SKM-1 (cell line): ENCODE results near the gene TMEM106A.
"Not testable (repeated sequence)": the region's sequence is repeated elsewhere in the genome, so short reads cannot be mapped to it uniquely, and the experiment has no call there.

Source experiments
- DNase-seq: peaks from one replicate; lab custom pipeline; 2025; ENCODE audit not compliant: unreplicated experiment; lab: John Stamatoyannopoulos, UW

TMEM106A gene

DNA sequence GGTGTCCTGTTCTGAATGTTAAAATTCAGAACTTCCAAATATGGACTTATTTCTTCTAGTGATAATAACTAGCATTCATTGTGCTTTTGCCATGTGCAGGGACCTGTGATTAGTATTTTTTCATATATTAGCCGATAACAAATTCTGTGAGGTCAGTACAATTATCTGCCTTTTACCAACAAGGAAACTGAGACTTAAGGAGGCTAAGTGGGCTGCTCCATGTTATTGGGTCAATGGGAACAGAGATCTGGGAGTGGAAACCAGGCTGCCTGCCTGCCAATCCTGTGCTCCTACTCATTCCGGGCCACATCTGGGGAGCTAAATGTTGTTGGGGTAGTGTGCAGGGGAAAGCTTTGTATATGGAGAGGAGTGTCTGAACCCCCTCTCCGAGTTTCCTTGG is 3.7 kb downstream of the TMEM106A start:
- DNase-seq = no peak

DNA sequence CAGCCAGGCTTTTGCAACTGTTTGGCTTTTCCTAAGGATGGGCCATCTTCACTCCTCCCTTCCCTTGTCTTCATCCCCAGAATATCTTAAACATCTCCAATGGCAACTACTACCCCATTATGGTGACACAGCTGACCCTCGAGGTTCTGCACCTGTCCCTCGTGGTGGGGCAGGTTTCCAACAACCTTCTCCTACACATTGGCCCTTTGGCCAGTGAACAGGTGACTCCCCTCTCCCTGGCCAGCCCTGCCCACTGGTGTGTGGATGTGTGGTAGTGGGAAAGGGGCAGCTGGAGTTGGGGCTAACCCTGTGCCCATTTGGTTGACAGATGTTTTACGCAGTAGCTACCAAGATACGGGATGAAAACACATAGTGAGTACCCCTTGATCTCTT is 4.7 kb downstream of the TMEM106A start:
- no peak for DNase-seq

DNA sequence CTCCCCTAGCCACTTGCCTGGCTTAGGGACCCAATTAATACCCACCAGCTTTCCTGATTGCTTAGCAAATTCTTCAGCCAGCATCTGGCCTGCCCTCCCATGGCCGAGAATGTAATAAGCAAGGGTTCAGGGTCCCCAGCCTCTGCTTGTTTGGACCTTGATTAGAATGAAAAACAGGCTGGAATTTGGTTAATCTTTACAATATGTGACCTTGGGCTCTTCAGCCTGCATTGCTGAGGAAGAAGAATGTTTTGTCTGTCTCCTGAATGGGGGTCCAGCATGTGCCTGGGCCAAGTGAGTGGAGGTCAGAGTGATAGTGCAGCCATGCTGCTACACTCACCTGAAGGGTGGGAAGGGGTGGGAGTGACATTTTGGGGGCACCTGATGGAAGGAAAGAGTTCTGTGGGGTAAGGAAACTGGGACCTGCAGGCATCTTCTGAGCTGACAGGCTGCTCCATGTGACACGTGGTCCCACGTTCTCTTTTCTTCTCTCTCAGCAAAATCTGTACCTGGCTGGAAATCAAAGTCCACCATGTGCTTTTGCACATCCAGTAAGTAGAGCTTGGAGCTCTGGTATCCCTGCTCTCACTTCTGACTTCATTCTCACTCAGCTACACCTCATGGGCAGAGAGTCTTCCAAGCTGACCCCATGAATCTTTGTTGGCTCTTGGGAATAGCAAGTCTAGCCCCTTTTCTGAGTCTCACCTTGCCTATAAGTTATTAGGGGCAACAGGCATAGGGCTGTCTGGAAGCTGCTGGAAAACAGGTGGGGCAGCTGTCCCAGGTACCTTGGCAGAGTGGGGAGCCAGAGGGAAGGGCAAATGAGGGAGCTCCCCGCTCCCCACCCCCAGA is 5.3 kb downstream of the TMEM106A start:
- DNase-seq = no peak

DNA sequence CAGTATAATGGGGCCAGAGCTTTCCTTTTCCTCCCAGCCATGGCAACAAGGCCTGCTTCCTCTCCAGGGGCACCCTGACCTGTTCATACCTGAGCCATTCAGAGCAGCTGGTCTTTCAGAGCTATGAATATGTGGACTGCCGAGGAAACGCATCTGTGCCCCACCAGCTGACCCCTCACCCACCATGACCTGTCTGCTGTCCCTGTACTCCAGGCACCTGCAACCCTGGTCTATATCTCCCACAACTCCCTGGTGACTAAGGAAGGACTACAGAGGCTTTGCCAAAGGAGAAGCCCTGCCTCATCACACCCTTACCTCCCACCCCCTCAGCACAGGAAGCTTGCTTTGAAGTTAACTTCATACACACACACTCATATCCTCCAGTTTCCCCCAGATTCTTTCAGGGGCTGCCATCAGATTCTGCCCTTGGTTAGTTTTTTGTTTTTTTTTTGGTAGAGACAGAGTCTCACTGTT is 6.0 kb downstream of the TMEM106A start:
- DNase-seq = no peak

DNA sequence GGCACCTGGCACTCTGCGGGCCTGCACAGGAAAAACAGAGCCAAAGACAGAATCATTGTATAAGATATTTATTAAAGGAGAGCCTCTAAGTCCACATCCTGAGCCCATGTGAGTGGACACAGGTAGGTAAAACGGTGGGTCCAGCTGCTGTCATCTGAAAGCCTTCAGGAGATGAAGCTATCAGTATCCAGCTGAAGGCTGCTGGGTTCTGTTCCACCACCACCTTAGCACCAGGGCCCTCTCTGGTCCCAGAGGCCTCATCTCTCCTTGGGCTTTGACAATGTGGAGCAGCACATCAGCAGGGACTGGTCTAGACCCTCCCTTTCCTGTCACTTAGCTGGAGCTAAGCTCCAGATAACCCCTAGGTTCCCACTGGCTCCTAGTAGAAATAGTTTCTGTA is 7.3 kb downstream of the TMEM106A start:
- no peak for DNase-seq

DNA sequence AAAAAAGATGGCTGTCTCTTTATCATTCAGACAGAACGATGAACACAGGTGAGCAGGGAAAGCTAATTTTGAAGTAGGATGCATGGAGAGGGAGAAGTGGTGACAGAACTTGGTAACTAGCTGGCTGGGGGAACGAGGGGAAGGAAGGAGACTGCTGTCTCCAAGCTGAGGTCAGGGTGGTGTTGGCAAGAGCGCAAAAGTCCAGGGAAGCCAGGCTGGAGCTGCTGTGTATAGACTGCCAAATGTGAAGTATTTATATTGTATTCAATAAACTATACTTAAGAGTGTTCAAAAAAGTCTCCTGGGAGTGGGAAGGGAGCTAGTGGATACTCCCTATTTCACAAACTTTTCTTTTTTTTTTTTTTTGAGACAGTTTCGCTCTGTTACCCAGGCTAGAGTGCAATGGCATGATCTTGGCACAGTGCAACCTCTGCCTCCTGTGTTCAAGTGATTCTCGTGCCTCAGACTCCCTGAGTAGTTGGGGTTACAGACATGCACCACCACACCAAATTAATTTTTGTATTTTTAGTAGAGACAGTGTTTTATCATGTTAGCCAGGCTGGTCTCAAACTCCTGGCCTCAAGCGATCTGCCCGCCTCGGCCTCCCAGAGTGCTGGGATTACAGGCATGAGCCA is 8.2 kb downstream of the TMEM106A start:
- no peak for DNase-seq

DNA sequence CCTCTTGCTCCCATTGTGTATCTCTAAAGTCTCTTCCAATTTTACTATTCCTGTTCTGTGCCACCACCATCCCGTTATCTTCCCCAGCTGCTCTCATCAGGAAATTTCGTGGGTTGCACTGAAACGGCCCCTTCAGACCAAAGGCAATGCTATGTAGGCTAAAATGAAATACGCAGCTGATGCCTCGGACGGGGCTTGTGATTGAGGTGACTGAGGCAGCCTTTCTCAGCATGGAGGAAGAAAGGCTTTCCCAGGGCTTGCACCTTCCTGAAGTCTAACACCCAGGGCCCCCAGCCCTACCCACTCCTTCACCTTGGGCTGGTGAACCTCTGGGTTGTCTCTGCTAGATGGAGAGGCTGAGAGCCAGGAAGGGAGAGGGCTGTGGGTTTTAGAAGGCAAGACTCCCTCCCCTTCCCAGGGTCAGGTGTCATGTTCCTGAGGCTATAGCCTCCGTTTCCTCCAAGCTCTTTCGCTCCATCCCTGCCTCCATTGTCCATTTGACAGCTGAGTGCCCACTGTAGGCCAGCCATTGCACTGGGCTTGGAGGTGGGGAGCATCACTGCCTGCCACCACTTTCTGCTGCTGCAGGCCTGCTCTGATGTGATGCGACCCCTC is 8.9 kb downstream of the TMEM106A start:
- no peak for DNase-seq

DNA sequence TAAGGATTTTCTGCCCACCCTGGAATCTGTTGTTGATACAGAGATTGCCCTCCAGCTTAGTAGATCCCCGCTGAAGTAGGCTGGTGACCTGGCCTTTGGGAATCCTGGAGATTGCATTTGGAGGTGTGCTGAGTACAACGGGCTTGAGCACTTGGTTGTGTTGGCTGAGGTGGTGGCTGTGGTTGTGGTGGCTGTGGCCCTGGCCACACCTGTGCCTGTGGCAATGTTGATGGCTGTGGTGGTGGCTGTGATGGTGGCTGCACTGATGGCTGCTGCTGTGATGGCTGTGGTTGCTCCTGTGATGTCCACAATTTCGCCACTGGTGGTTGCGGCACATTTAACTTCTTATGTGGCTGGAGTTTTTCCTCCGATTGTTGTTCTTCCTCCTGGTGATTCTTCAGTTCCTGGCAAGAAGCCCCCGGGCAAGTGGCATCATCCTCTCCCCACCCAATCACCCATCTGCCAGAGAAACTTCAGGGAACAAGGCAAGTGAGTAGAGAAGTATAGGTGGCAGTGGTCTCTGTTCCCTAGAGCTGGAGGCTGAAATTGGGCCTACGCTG is 12.6 kb downstream of the TMEM106A start:
- DNase-seq = no peak

DNA sequence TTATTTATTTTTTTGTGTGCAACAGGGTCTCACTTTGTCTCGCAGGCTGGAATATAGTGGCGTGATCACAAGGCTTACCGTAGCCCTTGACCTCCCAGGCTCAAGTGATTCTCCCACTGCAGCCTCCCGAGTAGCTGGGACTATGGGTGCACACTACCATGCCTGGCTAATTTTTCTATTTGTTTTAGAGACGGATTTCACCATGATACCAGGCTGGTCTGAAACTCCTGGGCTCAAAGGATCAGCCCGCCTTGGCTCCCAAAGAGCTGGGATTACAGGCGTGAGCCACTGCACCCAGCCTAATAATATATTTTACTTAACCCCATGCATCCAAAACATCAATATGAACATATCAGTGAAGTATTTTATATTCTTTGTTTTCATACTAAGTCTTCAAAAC is 14.7 kb downstream of the TMEM106A start:
- DNase-seq = no peak

DNA sequence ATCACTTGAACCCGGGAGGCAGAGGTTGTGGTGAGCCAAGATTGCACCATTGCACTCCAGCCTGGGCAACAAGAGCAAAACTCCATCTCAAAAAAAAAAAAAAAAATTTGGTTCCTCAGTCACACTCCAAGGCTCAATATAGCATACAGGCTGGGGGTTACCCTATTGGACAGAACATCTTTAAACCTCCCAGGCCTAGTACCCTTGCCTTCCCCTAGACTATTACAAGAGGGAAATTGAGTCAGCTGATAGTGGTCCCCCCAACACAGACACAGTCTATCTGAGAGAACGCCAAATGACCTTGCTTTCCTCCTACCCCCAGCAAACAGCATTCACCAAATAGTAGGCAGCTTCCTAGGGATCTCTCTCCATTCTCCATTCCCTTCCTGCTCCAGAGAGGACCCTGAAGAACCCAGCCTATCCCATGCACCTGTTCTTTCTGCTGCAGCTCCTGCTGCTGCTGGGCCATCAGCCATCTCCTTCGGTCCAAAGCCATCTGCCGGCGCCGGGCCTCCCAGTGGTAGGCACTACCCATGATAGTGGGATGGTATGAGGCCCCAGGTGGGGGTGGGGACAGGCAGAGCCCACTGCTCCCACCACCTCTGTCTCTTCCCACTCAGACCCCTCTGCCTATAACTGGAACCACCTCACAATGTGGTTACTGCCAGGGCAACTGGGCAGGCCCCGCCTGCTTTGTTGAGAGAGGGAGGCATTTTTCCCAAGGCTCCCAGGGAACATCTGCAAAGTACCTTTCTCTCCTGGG is 16.5 kb downstream of the TMEM106A start, which contains the start of gene CCDC200:
Gene CCDC200 (minus strand): TSS at position 604 of the 763 bp plus-strand sequence. CDS start 69 bp downstream, at position 535.
- DNase-seq = not testable (repeated sequence)

DNA sequence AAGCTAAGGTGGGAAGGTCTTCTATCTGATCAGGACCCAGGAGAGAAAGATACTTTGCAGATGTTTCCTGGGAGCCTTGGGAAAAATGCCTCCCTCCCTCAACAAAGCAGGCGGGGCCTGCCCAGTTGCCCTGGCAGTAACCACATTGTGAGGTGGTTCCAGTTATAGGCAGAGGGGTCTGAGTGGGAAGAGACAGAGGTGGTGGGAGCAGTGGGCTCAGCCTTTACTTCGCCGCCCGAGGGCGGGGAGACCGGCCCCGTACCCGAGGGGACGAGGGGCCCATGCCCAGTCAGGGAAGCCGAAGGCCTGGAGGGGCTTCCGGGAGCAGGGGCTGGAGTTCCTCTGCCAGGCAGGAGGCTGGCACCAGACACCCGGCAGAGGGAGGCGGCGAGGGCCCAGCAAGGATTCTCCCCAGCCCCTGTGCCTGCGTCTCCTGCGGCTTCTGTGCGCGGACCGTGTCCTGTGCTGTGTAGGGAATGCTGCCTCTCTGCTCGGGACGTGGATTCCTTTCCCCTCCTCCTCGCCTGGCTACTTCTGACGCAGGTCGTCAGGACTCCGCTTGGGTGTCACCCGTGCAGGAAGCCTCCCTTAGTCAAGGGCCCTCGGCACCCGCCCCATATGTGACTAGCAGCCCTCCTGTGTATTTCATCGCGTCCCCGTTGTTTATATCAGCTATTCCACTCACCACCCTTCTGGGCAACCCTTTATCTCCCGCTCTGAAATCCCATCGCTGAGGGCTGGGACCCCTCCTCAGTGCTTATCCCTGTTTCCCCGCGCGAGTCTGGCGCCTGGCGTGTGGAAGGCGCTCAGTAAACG is 19.7 kb downstream of the TMEM106A start:
- DNase-seq = not testable (repeated sequence)

DNA sequence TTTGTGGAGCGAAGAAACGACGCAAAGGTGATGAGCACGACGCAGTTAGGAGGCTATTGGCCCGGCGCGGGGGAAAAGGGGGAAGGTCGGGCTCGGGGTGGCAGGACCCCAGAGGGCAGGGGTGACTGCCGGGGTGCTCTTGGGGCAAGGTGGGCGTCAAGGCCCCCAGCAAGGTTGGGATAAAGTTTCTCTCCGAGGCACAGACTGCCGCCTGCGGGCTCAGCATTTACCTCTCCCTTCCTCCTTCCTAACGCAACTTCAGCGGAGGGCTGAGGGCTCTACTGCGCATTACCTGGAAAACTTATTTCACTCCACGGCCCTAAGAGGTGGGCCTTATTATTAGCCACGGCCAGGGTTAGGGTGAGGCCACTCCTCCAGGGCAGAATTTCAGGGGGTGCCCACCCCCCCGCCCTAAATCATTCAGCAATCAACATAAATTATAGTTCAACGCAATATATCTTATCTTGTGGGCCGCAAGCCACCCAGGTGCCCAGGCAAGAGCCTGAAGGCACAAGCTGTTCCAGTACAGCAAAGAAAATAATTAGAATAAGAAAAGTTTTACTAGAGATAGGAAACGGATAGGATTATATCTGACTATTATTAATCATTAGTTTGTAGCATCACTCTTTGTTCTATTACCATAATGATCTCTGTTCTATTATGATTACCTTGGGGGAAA is 20.5 kb downstream of the TMEM106A start:
- not testable (repeated sequence) for DNase-seq

DNA sequence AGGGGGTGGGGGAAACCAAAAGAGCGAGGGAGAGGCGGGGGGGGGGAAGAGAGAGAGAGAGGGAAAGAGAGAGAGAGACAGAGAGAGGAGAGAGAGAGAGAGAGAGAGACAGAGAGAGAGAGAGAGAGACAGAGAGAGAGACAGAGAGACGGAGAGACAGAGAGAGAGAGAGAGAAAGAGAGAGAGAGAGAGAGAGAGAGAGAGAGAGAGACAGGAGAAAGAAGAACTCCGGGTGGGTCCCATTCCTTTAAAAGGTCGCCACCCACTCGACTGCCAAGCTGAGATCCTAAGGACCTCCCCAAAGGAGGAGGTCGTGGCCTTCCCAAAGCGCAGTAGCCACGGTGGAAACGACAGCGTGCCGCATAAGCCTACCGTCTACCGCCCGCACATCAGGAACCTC is 21.6 kb downstream of the TMEM106A start:
- not testable (repeated sequence) for DNase-seq

DNA sequence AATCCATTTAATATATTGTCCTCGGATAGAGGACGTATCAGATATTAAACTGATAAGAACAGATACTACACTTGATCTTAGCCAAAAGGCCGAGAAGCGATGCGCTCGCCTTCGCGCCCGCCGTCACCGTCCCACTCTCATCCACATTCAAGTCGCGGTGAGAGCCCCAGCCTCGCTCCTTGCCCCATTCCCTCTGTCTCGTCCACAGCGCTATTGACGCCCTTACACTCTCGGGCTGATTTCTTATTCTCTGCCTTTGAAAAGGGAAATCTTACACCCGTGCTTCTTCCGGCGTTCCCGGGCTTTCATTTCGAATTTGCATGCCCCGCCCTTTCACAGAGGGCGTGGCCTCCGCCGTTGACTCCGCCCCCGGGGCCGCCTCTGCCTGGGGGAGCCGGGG is 22.2 kb downstream of the TMEM106A start, which contains the start of gene RNU2-1:
Gene RNU2-1 (minus strand): TSS at position 101 of the 400 bp plus-strand sequence.
- not testable (repeated sequence) for DNase-seq

DNA sequence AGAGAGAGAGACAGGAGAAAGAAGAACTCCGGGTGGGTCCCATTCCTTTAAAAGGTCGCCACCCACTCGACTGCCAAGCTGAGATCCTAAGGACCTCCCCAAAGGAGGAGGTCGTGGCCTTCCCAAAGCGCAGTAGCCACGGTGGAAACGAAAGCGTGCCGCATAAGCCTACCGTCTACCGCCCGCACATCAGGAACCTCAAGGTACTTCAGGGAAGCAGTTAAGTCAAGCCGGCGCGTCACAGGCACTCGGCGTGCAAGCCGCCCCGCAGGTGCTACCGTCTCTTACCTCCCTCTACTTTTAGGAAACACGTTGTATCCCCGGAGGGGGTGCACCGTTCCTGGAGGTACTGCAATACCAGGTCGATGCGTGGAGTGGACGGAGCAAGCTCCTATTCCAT is 27.9 kb downstream of the TMEM106A start:
- not testable (repeated sequence) for DNase-seq

DNA sequence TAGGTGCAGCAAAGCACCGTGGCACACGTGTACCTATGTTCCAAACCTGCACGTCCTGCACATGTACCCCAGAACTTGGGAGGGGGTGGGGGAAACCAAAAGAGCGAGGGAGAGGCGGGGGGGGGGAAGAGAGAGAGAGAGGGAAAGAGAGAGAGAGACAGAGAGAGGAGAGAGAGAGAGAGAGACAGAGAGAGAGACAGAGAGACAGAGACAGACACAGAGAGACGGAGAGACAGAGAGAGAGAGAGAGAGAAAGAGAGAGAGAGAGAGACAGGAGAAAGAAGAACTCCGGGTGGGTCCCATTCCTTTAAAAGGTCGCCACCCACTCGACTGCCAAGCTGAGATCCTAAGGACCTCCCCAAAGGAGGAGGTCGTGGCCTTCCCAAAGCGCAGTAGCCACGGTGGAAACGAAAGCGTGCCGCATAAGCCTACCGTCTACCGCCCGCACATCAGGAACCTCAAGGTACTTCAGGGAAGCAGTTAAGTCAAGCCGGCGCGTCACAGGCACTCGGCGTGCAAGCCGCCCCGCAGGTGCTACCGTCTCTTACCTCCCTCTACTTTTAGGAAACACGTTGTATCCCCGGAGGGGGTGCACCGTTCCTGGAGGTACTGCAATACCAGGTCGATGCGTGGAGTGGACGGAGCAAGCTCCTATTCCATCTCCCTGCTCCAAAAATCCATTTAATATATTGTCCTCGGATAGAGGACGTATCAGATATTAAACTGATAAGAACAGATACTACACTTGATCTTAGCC is 29.1 kb downstream of the TMEM106A start:
- DNase-seq = not testable (repeated sequence)

DNA sequence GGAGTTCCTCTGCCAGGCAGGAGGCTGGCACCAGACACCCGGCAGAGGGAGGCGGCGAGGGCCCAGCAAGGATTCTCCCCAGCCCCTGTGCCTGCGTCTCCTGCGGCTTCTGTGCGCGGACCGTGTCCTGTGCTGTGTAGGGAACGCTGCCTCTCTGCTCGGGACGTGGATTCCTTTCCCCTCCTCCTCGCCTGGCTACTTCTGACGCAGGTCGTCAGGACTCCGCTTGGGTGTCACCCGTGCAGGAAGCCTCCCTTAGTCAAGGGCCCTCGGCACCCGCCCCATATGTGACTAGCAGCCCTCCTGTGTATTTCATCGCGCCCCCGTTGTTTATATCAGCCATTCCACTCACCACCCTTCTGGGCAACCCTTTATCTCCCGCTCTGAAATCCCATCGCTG is 34.8 kb downstream of the TMEM106A start:
- not testable (repeated sequence) for DNase-seq
